GM12892 (cell line): ENCODE results near the gene TLE2. TPM values are rescaled to one million over a fixed set of nuclear protein-coding genes. Genes with fewer than 3 reads are reported as not detected.

ENCODE experiments used
- DNase-seq: peaks from one replicate; pipeline ENCODE4 v3.0.0; 2011; ENCODE audit not compliant: insufficient read length
- FAIRE-seq: peaks from 2 replicates; lab custom pipeline; 2011; peaks lifted over from hg19 to GRCh38; lab: Jason Lieb, UNC
- POLR2A ChIP-seq: IDR thresholded peaks from 2 replicates; pipeline ENCODE4 v1.6.1; 2011; ENCODE audit warnings: low read depth, low read length, control low read depth
- POLR2AphosphoS5 ChIP-seq: IDR thresholded peaks from 2 replicates; pipeline ENCODE4 v1.6.1; 2011; ENCODE audit warnings: low read depth, low read length, control low read depth
- TAF1 ChIP-seq: IDR thresholded peaks from 2 replicates; pipeline ENCODE4 v1.6.1; 2011; ENCODE audit warnings: low read depth, mild to moderate bottlenecking, control low read depth, low read length, borderline replicate concordance
- polyA plus RNA-seq: library from polyadenylated mRNA; unstranded; fragments of >200 nt; gene quantifications from one replicate; pipeline ENCODE4 v1.2.1, GENCODE V29; 2012; ENCODE audit warnings: missing spikeins, inconsistent platforms; ENCODE audit not compliant: missing spikeins

Gene TLE2
- 0.32 TPM for polyA plus RNA-seq

GRCh38 chr19:3029065-3029923 is at the start of gene TLE2:
TSS of gene TLE2 (minus strand) at chr19:3029280. CDS start at chr19:3028904, 376 bp downstream.
- TF ChIP-seq POLR2A (no peak), TAF1 (no peak), POLR2AphosphoS5 (no peak)
- FAIRE-seq: no peak
- DNase-seq: no peak

- FAIRE-seq (peak; percentile 92), DNase-seq (peak; percentile 76)
- no peak for TF ChIP-seq POLR2A
Observed at GRCh38 chr19:3075605-3076431, 46.7 kb upstream of the TLE2 start.

- FAIRE-seq (no peak), DNase-seq (no peak)
- no peak for TF ChIP-seq POLR2A
- no peak for TF ChIP-seq POLR2AphosphoS5
- no peak for TF ChIP-seq TAF1
Observed at GRCh38 chr19:3073931-3074595, 45.0 kb upstream of the TLE2 start.

GRCh38 chr19:3073159-3073563 is 44.1 kb upstream of the TLE2 start:
- TF ChIP-seq POLR2AphosphoS5 (no peak), POLR2A (no peak), TAF1 (no peak)

GRCh38 chr19:3071768-3072167 is 42.7 kb upstream of the TLE2 start:
- TF ChIP-seq POLR2AphosphoS5: no peak
- TF ChIP-seq POLR2A: no peak
- TF ChIP-seq TAF1: no peak
- DNase-seq (no peak), FAIRE-seq (no peak)

More at GRCh38 chr19:3073159-3073563, 44.1 kb upstream of the TLE2 start:
- DNase-seq (no peak), FAIRE-seq (no peak)

- FAIRE-seq: no peak
- TF ChIP-seq POLR2A: no peak
- no peak for TF ChIP-seq POLR2AphosphoS5
- no peak for TF ChIP-seq TAF1
- no peak for DNase-seq
Observed at GRCh38 chr19:3068071-3068470, 39.0 kb upstream of the TLE2 start.

- TF ChIP-seq POLR2A: no peak
- no peak for TF ChIP-seq TAF1
- TF ChIP-seq POLR2AphosphoS5: no peak
- DNase-seq (no peak), FAIRE-seq (no peak)
Observed at GRCh38 chr19:3067563-3067962, 38.5 kb upstream of the TLE2 start.

GRCh38 chr19:3066482-3067049 is 37.5 kb upstream of the TLE2 start:
- DNase-seq (no peak), FAIRE-seq (no peak)
- no peak for TF ChIP-seq POLR2AphosphoS5
- TF ChIP-seq TAF1: no peak
- no peak for TF ChIP-seq POLR2A

- DNase-seq (peak; percentile 74), FAIRE-seq (peak; percentile 92)
- no peak for TF ChIP-seq POLR2AphosphoS5
Observed at GRCh38 chr19:3065675-3066357, 36.7 kb upstream of the TLE2 start.

- TF ChIP-seq POLR2AphosphoS5: no peak
- no peak for TF ChIP-seq TAF1
- TF ChIP-seq POLR2A: no peak
- FAIRE-seq (no peak), DNase-seq (no peak)
Observed at GRCh38 chr19:3064011-3064330, 34.9 kb upstream of the TLE2 start.
